ENCODE data around the gene HNRNPA2B1.
"Not testable (repeated sequence)": the region's sequence is repeated elsewhere in the genome, so short reads cannot be mapped to it uniquely, and the experiment has no call there.

Gene HNRNPA2B1

DNA sequence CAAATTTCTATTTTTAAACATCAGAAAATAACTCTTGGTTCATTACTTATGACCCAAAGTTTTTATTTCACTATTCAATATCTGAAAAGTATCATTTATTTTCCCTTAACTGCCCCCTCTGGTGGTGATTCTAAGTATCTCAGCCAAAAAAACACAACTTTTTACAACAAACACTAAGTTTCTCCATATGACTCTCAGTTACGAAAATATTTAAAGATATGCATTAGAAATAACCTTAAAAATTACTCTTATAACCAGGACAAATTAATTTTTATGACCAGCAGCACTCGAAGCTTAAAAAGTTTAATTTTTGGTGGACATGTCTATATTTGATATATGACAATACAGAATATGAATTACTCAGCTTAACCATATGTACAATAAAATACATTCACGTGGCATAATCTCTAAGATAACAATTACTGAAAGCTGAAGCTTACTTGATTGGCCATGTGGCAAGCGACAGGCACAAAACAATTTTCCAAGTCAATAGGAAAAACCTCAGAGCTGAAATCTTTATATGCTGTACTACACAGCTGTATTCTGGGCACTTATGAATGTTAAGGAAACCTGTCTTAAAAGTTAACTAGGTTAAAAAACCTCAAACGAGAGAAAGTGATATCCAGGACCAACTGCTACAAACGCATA is 2.3 kb downstream of the HNRNPA2B1 start:
- DNase-seq (ENCODE audit: low read depth in 3 of 3) = no peak

DNA sequence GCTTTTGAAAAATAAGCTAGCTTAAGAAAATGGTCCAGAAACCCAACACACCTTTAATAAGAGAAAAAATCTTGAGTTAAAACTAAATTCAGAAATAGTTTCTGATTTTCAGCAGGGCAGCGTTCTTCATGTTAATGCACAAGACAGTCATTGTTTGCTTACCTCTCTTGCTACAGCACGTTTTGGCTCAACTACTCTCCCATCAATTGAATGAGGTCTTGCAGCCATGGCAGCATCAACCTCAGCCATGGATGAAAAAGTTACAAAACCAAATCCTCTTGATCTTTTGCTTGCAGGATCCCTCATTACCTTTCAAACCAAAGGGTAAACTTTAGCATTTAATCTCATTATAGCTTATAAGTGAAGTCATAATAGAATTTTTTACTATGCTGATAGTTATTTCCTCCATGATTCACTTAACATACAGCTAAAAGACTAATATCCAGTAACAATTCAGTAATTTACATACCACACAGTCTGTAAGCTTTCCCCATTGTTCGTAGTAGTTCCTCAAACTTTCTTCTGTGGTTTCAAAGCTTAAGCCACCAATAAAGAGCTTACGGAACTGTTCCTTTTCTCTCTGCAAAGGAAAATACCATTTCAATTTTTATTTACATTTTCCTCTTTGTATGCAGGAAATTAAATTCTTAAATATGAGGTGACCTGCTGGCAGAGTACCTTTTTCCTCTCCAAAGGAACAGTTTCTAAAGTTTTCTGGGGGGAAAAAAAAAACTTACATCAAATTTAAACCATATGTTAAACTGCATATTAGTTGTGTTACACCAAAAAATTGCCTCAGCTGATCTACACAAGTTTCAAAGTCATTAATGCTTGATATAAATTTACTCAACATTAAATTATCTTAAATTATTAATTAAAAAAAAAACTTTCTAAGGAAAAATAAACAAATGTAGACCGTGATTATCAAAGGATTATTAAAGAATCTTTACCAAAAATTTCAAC is 3.1 kb downstream of the HNRNPA2B1 start:
- no peak for DNase-seq (ENCODE audit: low read depth in 3 of 3)

DNA sequence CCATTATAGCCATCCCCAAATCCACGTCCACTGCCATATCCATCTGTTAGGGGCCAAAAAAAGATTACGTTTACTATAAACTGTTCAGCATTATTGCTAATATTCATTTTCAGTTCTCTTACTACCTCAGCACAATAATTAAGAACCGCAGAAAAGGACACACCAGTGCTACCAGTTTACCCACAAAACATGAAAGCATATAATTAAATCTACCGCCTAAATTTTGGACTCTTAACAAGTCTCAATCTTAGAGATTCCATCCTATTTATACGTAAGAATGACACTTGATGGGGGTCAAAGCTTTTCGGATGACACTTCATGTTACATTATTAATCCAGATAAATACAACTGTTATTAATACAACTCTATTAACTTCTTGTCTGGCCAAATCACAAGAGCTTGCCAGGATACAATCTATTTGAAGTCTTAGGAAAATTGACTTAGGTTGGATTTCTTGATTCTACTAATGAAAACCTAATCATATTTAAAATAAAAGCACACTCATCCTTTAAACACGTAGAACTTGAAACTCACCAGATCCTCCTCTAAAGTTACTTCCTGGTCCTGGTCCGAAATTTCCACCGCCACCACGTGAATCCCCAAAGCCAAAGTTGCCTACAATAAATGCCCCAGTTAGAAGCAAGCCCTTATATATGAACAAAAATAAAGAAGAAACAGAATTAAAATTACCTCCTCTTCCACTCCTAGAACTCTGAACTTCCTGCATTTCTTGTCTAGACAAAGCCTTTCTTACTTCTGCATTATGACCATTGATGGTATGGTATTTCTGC is 4.5 kb downstream of the HNRNPA2B1 start:
- DNase-seq (ENCODE audit: low read depth in 3 of 3) = no peak

- DNase-seq (ENCODE audit: low read depth in 3 of 3) = no peak
These were observed 5.4 kb downstream of the HNRNPA2B1 start for GRCh38 chr7:26195182-26195581.

DNA sequence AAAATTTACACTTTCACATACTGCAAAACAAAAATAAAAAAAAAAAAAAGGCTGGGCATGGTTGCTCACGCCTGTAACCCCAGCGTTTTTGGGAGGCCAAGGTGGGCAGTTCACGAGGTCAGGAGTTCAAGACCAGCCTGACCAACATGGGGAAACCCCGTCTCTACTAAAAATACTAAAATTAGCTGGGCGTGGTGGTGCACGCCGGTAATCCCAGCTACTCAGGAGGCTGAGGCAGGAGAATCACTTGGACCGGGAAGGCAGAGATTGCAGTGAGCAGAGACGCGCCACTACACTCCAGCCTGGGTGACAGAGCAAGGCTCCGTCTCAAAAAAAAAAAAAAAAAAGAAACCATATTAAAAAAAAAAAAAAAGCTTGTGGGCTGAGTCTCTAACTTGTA is 5.8 kb downstream of the HNRNPA2B1 start:
- not testable (repeated sequence) for DNase-seq (ENCODE audit: low read depth in 3 of 3)

GRCh38 chr7:26193432-26194207 is 6.9 kb downstream of the HNRNPA2B1 start:
- no peak for DNase-seq (ENCODE audit: low read depth in 3 of 3)

DNA sequence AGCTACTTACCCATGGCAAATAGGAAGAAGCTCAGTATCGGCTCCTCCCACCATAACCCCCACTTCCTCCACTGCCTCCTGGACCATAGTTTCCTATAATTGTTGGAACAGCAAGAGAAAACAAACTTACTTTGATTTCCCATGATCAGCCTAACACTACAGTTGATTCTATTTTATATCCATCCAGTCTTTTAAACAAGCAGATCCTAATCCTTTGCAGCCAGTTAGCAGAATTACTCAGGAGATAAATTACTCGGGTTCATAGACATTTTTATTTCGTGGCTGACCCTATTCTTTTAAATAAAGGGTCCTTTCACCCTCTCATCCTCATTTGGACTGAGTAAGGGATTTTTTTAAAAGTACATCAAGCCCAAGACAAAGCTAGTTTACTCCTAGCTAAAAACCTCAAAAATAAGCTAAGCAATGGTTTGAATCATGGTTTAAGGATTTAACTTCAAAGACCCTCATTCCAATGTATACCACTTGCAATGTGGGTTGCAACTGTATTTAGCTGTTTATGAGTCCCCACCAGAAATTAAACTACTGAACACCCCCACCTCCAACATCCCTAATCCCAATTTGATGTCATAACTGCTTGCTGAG is 8.0 kb downstream of the HNRNPA2B1 start:
- DNase-seq (ENCODE audit: low read depth in 3 of 3) = no peak

GRCh38 chr7:26191974-26192479 is 8.5 kb downstream of the HNRNPA2B1 start:
- DNase-seq (ENCODE audit: low read depth in 3 of 3) = no peak

DNA sequence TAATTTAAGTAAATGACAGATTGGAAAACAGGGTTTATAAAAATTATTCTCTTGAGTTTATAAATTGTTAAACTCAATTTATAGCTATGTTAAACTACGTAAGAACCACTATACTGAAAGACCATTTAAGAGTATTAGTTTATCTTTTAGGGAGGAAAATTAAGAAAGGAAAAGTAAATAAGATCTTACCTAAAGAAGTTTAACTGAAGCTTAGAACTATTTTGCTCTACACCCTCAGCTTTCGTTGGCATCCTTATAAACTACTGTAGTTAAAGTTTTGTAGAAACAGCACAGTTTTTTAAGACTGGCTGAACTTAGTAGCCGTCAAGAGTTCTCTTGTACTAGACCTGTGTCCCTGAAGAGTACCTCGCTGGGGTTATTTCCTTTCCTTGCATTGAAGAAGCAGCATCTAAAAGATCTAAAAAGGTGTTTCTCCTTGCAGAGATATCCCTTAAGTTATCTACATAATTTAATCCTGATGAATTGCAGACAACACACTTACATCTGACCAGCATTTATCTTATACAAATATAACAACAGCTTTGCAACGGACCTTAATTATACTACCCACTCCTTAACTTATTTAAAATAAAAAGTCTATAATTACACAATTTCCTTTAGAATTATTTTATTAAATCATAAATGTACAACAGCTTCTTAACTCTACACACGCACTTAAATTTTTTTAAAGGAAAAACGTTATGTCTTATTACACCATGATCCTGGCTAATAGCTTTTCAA is 9.1 kb downstream of the HNRNPA2B1 start:
- DNase-seq (ENCODE audit: low read depth in 3 of 3) = no peak

DNA sequence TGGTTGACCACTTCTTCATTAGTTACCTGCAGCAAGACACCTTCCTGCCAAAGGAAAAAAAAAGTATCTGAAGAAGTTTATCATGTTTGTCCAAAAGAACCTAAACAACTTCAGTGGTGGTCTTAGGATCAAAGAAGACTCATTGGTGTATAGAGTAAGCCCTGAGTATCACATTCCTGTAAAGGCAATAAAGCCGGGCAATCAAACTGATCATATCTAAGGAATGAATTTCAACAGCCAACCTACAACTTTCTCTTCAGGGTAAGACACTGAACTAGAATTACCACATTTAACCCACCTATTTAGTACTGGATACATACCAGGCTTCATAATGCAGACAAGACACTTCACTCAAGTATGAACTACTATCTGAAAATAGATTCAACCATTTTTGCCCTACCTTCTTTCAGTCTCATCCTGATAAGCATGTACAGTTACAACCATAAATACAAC is 10.1 kb downstream of the HNRNPA2B1 start:
- no peak for DNase-seq (ENCODE audit: low read depth in 3 of 3)

- DNase-seq (ENCODE audit: low read depth in 3 of 3) = no peak
These were observed 10.8 kb downstream of the HNRNPA2B1 start for GRCh38 chr7:26189697-26190096.

GRCh38 chr7:26188957-26189541 is 11.5 kb downstream of the HNRNPA2B1 start:
- no peak for DNase-seq (ENCODE audit: low read depth in 3 of 3)

- DNase-seq (ENCODE audit: low read depth in 3 of 3) = no peak
These were observed 12.2 kb downstream of the HNRNPA2B1 start for GRCh38 chr7:26188206-26188956.

- no peak for DNase-seq (ENCODE audit: low read depth in 3 of 3)
These were observed 13.0 kb downstream of the HNRNPA2B1 start for GRCh38 chr7:26187380-26188205.

GRCh38 chr7:26186364-26187311 is 13.9 kb downstream of the HNRNPA2B1 start:
- DNase-seq (ENCODE audit: low read depth in 3 of 3) = no peak

GRCh38 chr7:26185844-26186180 is 14.7 kb downstream of the HNRNPA2B1 start:
- no peak for DNase-seq (ENCODE audit: low read depth in 3 of 3)

All from stimulated activated CD4-positive, alpha-beta T cell treated with anti-CD3 and anti-CD28 coated beads, TNF-alpha, amount 100 ng/mL, for 48 hours (primary cell).